HepG2 (cell line): ENCODE results near the gene UBR4. TPM values are rescaled to one million over a fixed set of nuclear protein-coding genes. Genes with fewer than 3 reads are reported as not detected.

Experiments
- ATF3 ChIP-seq: sonication (generic); formaldehyde crosslinking; IDR thresholded peaks from 2 replicates; pipeline ENCODE4 v1.4.0; 2020; ENCODE audit warnings: missing genetic modification reagents
- ATF5 ChIP-seq: sonication (generic); formaldehyde crosslinking; IDR thresholded peaks from 2 replicates; pipeline ENCODE4 v1.4.0; 2020; ENCODE audit warnings: mild to moderate bottlenecking, low read depth, missing genetic modification reagents
- BHLHE40 ChIP-seq: IDR thresholded peaks from 2 replicates; pipeline ENCODE4 v1.6.1; 2011; ENCODE audit warnings: low read length, improper control_type of control experiment
- CBFB ChIP-seq: sonication (generic); formaldehyde crosslinking; IDR thresholded peaks from 2 replicates; pipeline ENCODE4 v1.4.0; 2020; ENCODE audit warnings: missing genetic modification reagents
- DMAP1 ChIP-seq: IDR thresholded peaks from 2 replicates; pipeline ENCODE4 v1.6.1; 2016
- EEA1 ChIP-seq: sonication (generic); formaldehyde crosslinking; IDR thresholded peaks from 2 replicates; pipeline ENCODE4 v1.5.1; 2020; ENCODE audit warnings: mild to moderate bottlenecking, missing genetic modification reagents, borderline replicate concordance
- GMEB1 ChIP-seq: sonication (generic); formaldehyde crosslinking; IDR thresholded peaks from 2 replicates; pipeline ENCODE4 v1.5.1; 2020; ENCODE audit warnings: missing genetic modification reagents, mild to moderate bottlenecking, borderline replicate concordance
- HOXD1 ChIP-seq: sonication (generic); formaldehyde crosslinking; IDR thresholded peaks from 2 replicates; pipeline ENCODE4 v1.5.0; 2020; ENCODE audit warnings: missing genetic modification reagents
- KDM1A ChIP-seq: IDR thresholded peaks from 2 replicates; pipeline ENCODE4 v1.6.1; 2016; ENCODE audit warnings: missing compliant biosample characterization
- KLF6 ChIP-seq: IDR thresholded peaks from 2 replicates; pipeline ENCODE4 v1.8.0; 2016; ENCODE audit warnings: missing biosample characterization, missing genetic modification reagents
- NFRKB ChIP-seq: fragments of 450-650 bp; IDR thresholded peaks from 2 replicates; pipeline ENCODE4 v1.6.1; 2017
- PTBP1 ChIP-seq: fragments of 200-400 bp; formaldehyde crosslinking; IDR thresholded peaks from 2 replicates; pipeline ENCODE4 v1.6.1; 2018; ENCODE audit warnings: low read length, low read depth; ENCODE audit not compliant: poor library complexity, severe bottlenecking
- SIX4 ChIP-seq: sonication (generic); formaldehyde crosslinking; IDR thresholded peaks from 2 replicates; pipeline ENCODE4 v1.4.0; 2020; ENCODE audit warnings: missing genetic modification reagents
- SP140L ChIP-seq: sonication (generic); formaldehyde crosslinking; IDR thresholded peaks from 2 replicates; pipeline ENCODE4 v1.4.0; 2020; ENCODE audit warnings: missing genetic modification reagents, borderline replicate concordance
- STAT5B ChIP-seq: sonication (generic); formaldehyde crosslinking; IDR thresholded peaks from 2 replicates; pipeline ENCODE4 v1.4.0; 2020; ENCODE audit warnings: missing genetic modification reagents
- TFDP1 ChIP-seq: IDR thresholded peaks from 2 replicates; pipeline ENCODE4 v1.6.1; 2016; ENCODE audit warnings: missing compliant biosample characterization, missing genetic modification reagents, borderline replicate concordance
- TRIM22 ChIP-seq: fragments of 450-650 bp; IDR thresholded peaks from 2 replicates; pipeline ENCODE4 v1.6.1; 2017
- TRIM24 ChIP-seq: sonication (generic); formaldehyde crosslinking; IDR thresholded peaks from 2 replicates; pipeline ENCODE4 v1.8.0; 2022; ENCODE audit warnings: mild to moderate bottlenecking, missing genetic modification reagents
- XRCC5 ChIP-seq: fragments of 200-400 bp; formaldehyde crosslinking; optimal IDR thresholded peaks from 2 replicates; pipeline ENCODE3; 2017; ENCODE audit warnings: mild to moderate bottlenecking, low read length
- ZFP1 ChIP-seq: IDR thresholded peaks from 2 replicates; pipeline ENCODE4 v1.6.1; 2016
- ZFP36 ChIP-seq: fragments of 150-350 bp; IDR thresholded peaks from 2 replicates; pipeline ENCODE4 v1.6.1; 2018; ENCODE audit warnings: borderline replicate concordance, low read length, low read depth; ENCODE audit not compliant: partially characterized antibody
- ZFP82 ChIP-seq: sonication (generic); formaldehyde crosslinking; IDR thresholded peaks from 2 replicates; pipeline ENCODE4 v1.5.1; 2020; ENCODE audit warnings: mild to moderate bottlenecking, missing genetic modification reagents, borderline replicate concordance
- ZFY ChIP-seq: sonication (generic); formaldehyde crosslinking; IDR thresholded peaks from 2 replicates; pipeline ENCODE4 v1.4.0; 2020; ENCODE audit warnings: missing genetic modification reagents
- ZNF512 ChIP-seq: sonication (generic); formaldehyde crosslinking; IDR thresholded peaks from 2 replicates; pipeline ENCODE4 v1.4.0; 2020; ENCODE audit warnings: mild to moderate bottlenecking, missing genetic modification reagents
- ZNF7 ChIP-seq: IDR thresholded peaks from 2 replicates; pipeline ENCODE4 v1.6.1; 2016; ENCODE audit warnings: missing biosample characterization, missing genetic modification reagents
- polyA plus RNA-seq, 8 experiments: library from polyadenylated mRNA; depleted of rRNA in 3 of 8; stranded (reverse) in 7 of 8; unstranded in 1 of 8; fragments of >200 nt; fragmentation: Illumina TruSeq in 4 of 8; extraction: Trizol in 4 of 8; gene quantifications; 2 replicates each; pipeline versions ENCODE4 v1.2.1 to v1.2.3, GENCODE V29; 2011 to 2016; ENCODE audit warnings: low read depth in 4 of 8, missing spikeins in 1 of 8, mixed read lengths in 1 of 8; ENCODE audit not compliant: insufficient read depth in 1 of 8
- total RNA-seq, 5 experiments: library from RNA; depleted of rRNA; stranded (reverse); fragments of >200 nt; fragmentation: Illumina TruSeq; extraction: Trizol; gene quantifications; 2 replicates each; pipeline ENCODE4 v1.2.3, GENCODE V29; 2016; ENCODE audit warnings: low read depth in 1 of 5

UBR4 gene
- total and polyA plus RNA-seq, 2 of the 13 experiments (the other 11 are each of a cell fraction or from before 2014, with no cell fraction given) = 59.1 to 106 TPM

- no peak for TF ChIP-seq ATF3 (CRISPR knock-in tag)
- 0 out of 2 replicates have a peak, but pooled peaks have one; percentile 19 for TF ChIP-seq SP140L
- TF ChIP-seq HOXD1 (CRISPR knock-in tag) = peak; percentile 49; the same call in 1 of the 2 replicates
- peak; percentile 98 for TF ChIP-seq DMAP1
- TF ChIP-seq CBFB (CRISPR knock-in tag) = peak; percentile 93
- TF ChIP-seq STAT5B (CRISPR knock-in tag) = no peak; the same call in none of the 2 replicates
- no peak for TF ChIP-seq ATF5 (CRISPR knock-in tag)
- no peak for TF ChIP-seq NFRKB
- TF ChIP-seq ZNF512 (CRISPR knock-in tag) = no peak
- TF ChIP-seq BHLHE40 = 0 out of 2 replicates have a peak, but pooled peaks have one; percentile 33
- TF ChIP-seq ZFP82 (CRISPR knock-in tag) = peak; percentile 82
- TF ChIP-seq TRIM24 (CRISPR knock-in tag) = no peak
- no peak for TF ChIP-seq ZFP1 (CRISPR knock-in tag)
- TF ChIP-seq PTBP1 = no peak
- peak; percentile 73 for TF ChIP-seq ZFY (CRISPR knock-in tag)
- TF ChIP-seq XRCC5 = peak; percentile 84
- no peak for TF ChIP-seq ZFP36
- TF ChIP-seq TRIM22 = no peak
- no peak for TF ChIP-seq KDM1A
- peak; percentile 88 for TF ChIP-seq GMEB1 (CRISPR knock-in tag)
- no peak for TF ChIP-seq SIX4 (CRISPR knock-in tag)
- peak; percentile 81; the same call in 1 of the 2 replicates for TF ChIP-seq TFDP1 (CRISPR knock-in tag)
- peak; percentile 84; the same call in 1 of the 2 replicates for TF ChIP-seq EEA1 (CRISPR knock-in tag)
- TF ChIP-seq ZNF7 (CRISPR knock-in tag) = no peak
- TF ChIP-seq KLF6 = 0 out of 2 replicates have a peak, but pooled peaks have one; percentile 35
Measured at GRCh38 chr1:19251305-19252196, 41.5 kb upstream of the UBR4 start, which contains the start of the genes EMC1 and MRTO4 (continued).
